H9 (cell line): Measurements from ENCODE around the gene TXNL4A. TPM values are rescaled to one million over a fixed set of nuclear protein-coding genes. Genes with fewer than 3 reads are reported as not detected.

Source experiments
- DNase-seq: peaks from one replicate; pipeline ENCODE4 v3.0.0-alpha.2; 2017
- H2AFZ ChIP-seq: one replicate; pipeline ENCODE4 v1.6.1; 2013; ENCODE audit warnings: mild to moderate bottlenecking, low read length, control low read depth, moderate library complexity
- H2AK5ac ChIP-seq: 2 replicates; pipeline ENCODE4 v1.6.1; 2013; ENCODE audit warnings: low read length, control low read depth, mixed read lengths; ENCODE audit not compliant: insufficient read length
- H2BK120ac ChIP-seq: one replicate; pipeline ENCODE4 v1.6.1; 2013; ENCODE audit warnings: low read depth, mild to moderate bottlenecking, low read length, control low read depth, inconsistent platforms; ENCODE audit not compliant: poor library complexity, severe bottlenecking
- H2BK12ac ChIP-seq: 2 replicates; pipeline ENCODE4 v1.6.1; 2013; ENCODE audit warnings: low read length, control low read depth, mixed read lengths, low read depth; ENCODE audit not compliant: insufficient read length
- H2BK15ac ChIP-seq: 2 replicates; pipeline ENCODE4 v1.6.1; 2013; ENCODE audit warnings: low read depth, low read length, control low read depth
- H2BK20ac ChIP-seq: one replicate; pipeline ENCODE4 v1.6.1; 2013; ENCODE audit warnings: low read depth, mild to moderate bottlenecking, low read length, control low read depth, inconsistent platforms; ENCODE audit not compliant: poor library complexity, severe bottlenecking
- H2BK5ac ChIP-seq: 2 replicates; pipeline ENCODE4 v1.6.1; 2013; ENCODE audit warnings: low read length, control low read depth, mixed read lengths; ENCODE audit not compliant: insufficient read length
- H3K14ac ChIP-seq: 2 replicates; pipeline ENCODE4 v1.6.1; 2013; ENCODE audit warnings: low read length, control low read depth; ENCODE audit not compliant: insufficient read depth
- H3K18ac ChIP-seq: 2 replicates; pipeline ENCODE4 v1.6.1; 2013; ENCODE audit warnings: low read depth, mild to moderate bottlenecking, mixed read lengths, low read length, control low read depth; ENCODE audit not compliant: insufficient read length
- H3K23ac ChIP-seq: 2 replicates; pipeline ENCODE4 v1.6.1; 2013; ENCODE audit warnings: low read length, control low read depth, mixed read lengths, low read depth; ENCODE audit not compliant: insufficient read length
- H3K23me2 ChIP-seq: 2 replicates; pipeline ENCODE4 v1.6.1; 2013; ENCODE audit warnings: low read depth, mild to moderate bottlenecking, mixed read lengths, low read length, control low read depth; ENCODE audit not compliant: insufficient read length, poor library complexity, severe bottlenecking
- H3K27ac ChIP-seq: 2 replicates; pipeline ENCODE4 v1.5.1; 2013; ENCODE audit warnings: low read length, control low read depth, mixed read lengths, low read depth; ENCODE audit not compliant: insufficient read length
- H3K27me3 ChIP-seq: 2 replicates; pipeline ENCODE4 v1.6.1; 2013; ENCODE audit warnings: low read length, control low read depth, inconsistent platforms; ENCODE audit not compliant: insufficient read depth
- H3K4ac ChIP-seq: 2 replicates; pipeline ENCODE4 v1.6.1; 2013; ENCODE audit warnings: low read depth, mild to moderate bottlenecking, control low read depth, inconsistent platforms, low read length, moderate library complexity
- H3K4me1 ChIP-seq: 2 replicates; pipeline ENCODE4 v1.6.1; 2013; ENCODE audit warnings: low read length, control low read depth, inconsistent platforms; ENCODE audit not compliant: insufficient read depth
- H3K4me2 ChIP-seq: 2 replicates; pipeline ENCODE4 v1.6.1; 2013; ENCODE audit warnings: low read length, control low read depth, mixed read lengths; ENCODE audit not compliant: insufficient read length, insufficient read depth
- H3K56ac ChIP-seq: 2 replicates; pipeline ENCODE4 v1.6.1; 2013; ENCODE audit warnings: low read depth, mild to moderate bottlenecking, mixed read lengths, low read length, control low read depth; ENCODE audit not compliant: insufficient read length
- H3K79me1 ChIP-seq: 2 replicates; pipeline ENCODE4 v1.6.1; 2013; ENCODE audit warnings: low read depth, mild to moderate bottlenecking, moderate library complexity, low read length, control low read depth, inconsistent platforms; ENCODE audit not compliant: insufficient read depth, poor library complexity, severe bottlenecking
- H3K79me2 ChIP-seq: 2 replicates; pipeline ENCODE4 v1.6.1; 2013; ENCODE audit warnings: low read length, control low read depth, inconsistent platforms; ENCODE audit not compliant: insufficient read depth
- H3K9ac ChIP-seq: 2 replicates; pipeline ENCODE4 v1.6.1; 2013; ENCODE audit warnings: low read length, control low read depth, mixed read lengths; ENCODE audit not compliant: insufficient read length; ENCODE audit errors: extremely low read depth
- H3K9me3 ChIP-seq: one replicate; pipeline ENCODE4 v1.6.1; 2013; ENCODE audit warnings: low read depth, low read length, inconsistent platforms; ENCODE audit not compliant: control insufficient read depth
- H3T11ph ChIP-seq: one replicate; pipeline ENCODE4 v1.6.1; 2013; ENCODE audit warnings: mild to moderate bottlenecking, low read length, control low read depth, inconsistent platforms
- H4K20me1 ChIP-seq: one replicate; pipeline ENCODE4 v1.6.1; 2013; ENCODE audit not compliant: control insufficient read depth, insufficient read length, insufficient read depth
- H4K5ac ChIP-seq: 2 replicates; pipeline ENCODE4 v1.6.1; 2013; ENCODE audit warnings: low read depth, mild to moderate bottlenecking, mixed read lengths, low read length, control low read depth; ENCODE audit not compliant: insufficient read length
- H4K8ac ChIP-seq: replicated peaks from 2 replicates; pipeline ENCODE4 v1.6.1; 2013; ENCODE audit warnings: low read length, control low read depth, mixed read lengths, low read depth; ENCODE audit not compliant: insufficient read length
- H4K91ac ChIP-seq: 2 replicates; pipeline ENCODE4 v1.6.1; 2013; ENCODE audit warnings: low read depth, mild to moderate bottlenecking, moderate library complexity, mixed read lengths, low read length, control low read depth; ENCODE audit not compliant: insufficient read length
- H3K27ac Mint-ChIP-seq, 3 experiments: 2 replicates in 2 of 3; 3 replicates in 1 of 3; pipeline ENCODE4 v1.8.0; 2020 to 2021; ENCODE audit warnings: mixed read lengths in 3 of 3, mild to moderate bottlenecking in 1 of 3, moderate library complexity in 1 of 3
- H3K27me3 Mint-ChIP-seq: 2 replicates; pipeline ENCODE4 v1.8.0; 2021; ENCODE audit warnings: low read depth, mild to moderate bottlenecking, moderate library complexity, mixed read lengths
- H3K36me3 Mint-ChIP-seq, 3 experiments: 2 replicates in 2 of 3; 3 replicates in 1 of 3; pipeline ENCODE4 v1.8.0; 2020 to 2021; ENCODE audit warnings: low read depth in 3 of 3, mixed read lengths in 3 of 3; ENCODE audit not compliant: insufficient read depth in 1 of 3
- H3K4me1 Mint-ChIP-seq, 2 experiments: 2 replicates each; pipeline ENCODE4 v1.8.0; 2020; ENCODE audit warnings: mixed read lengths in 2 of 2
- H3K4me3 Mint-ChIP-seq, 2 experiments: 2 replicates in 1 of 2; 3 replicates in 1 of 2; pipeline ENCODE4 v1.8.0; 2020 to 2021; ENCODE audit warnings: mild to moderate bottlenecking in 2 of 2, mixed read lengths in 2 of 2, moderate library complexity in 1 of 2
- H3K9me3 Mint-ChIP-seq, 2 experiments: 2 replicates in 1 of 2; 3 replicates in 1 of 2; pipeline ENCODE4 v1.8.0; 2020; ENCODE audit warnings: mild to moderate bottlenecking in 2 of 2, mixed read lengths in 2 of 2, moderate library complexity in 1 of 2
- WGBS: extraction: QIAGEN DNeasy Blood & Tissue Kit; methylation state at CpG from one replicate; pipeline ENCODE4 v1.1.7; 2013; ENCODE audit warnings: missing lambda C conversion rate, low lambda C conversion rate, mixed read lengths; ENCODE audit not compliant: insufficient read length; ENCODE audit errors: extremely low coverage; 5-methylcytosine and 5-hydroxymethylcytosine counted together
- total RNA-seq: library from RNA; stranded (reverse); gene quantifications from 2 replicates; pipeline ENCODE4 v1.2.1, GENCODE V29; 2021
- TF ChIP-seq, protein P1 (sequence below): fragments of 200-600 bp; sonication (generic); conservative IDR thresholded peaks from 3 replicates; pipeline ENCODE4 v1.8.0; 2021; ENCODE audit warnings: antibody characterized with exemption, mild to moderate bottlenecking

The TXNL4A gene
- total RNA-seq, 1 experiment from 2014 or later: 163 TPM

GRCh38 chr18:80033181-80034067 lies 45.1 kb upstream of the TXNL4A start:
- Histone ChIP-seq H4K91ac (no peak overlapping the region), H2BK20ac (no peak overlapping the region), H2BK5ac (no peak overlapping the region), H4K8ac (no peak overlapping the region), H4K5ac (no peak overlapping the region), H3K4me2 (peak overlapping the region; percentile 95), H2BK12ac (no peak overlapping the region), H3K56ac (no peak overlapping the region), H3K4ac (no peak overlapping the region), H3T11ph (no peak overlapping the region), H3K9me3 (no peaks in the 10 kb centered on the region), H2AFZ (no peak overlapping the region), H3K14ac (peak overlapping the region; percentile 88), H3K4me1 (peaks cover 5% of the 10 kb centered on the region), H3K23me2 (peaks cover 3% of the 10 kb centered on the region), H2BK15ac (no peak overlapping the region), H3K79me2 (peaks cover 5% of the 10 kb centered on the region; the same call in 1 of the 2 replicates), H3K79me1 (no peaks in the 10 kb centered on the region), H3K27me3 (no peaks in the 10 kb centered on the region), H3K23ac (no peak overlapping the region), H2AK5ac (no peak overlapping the region), H3K27ac (no peak overlapping the region), H3K9ac (peak overlapping the region; percentile 25), H4K20me1 (no peaks in the 10 kb centered on the region), H2BK120ac (no peak overlapping the region), H3K18ac (peak overlapping the region; percentile 56)
- H3K27ac Mint-ChIP-seq: peak overlapping the region; percentile 42 to 93 (median 68); a peak in 4 of 7 replicates
- H3K27me3 Mint-ChIP-seq: peaks cover 4% of the 10 kb centered on the region
- peaks cover 0 to 5% of the 10 kb centered on the region in 2 experiments; a peak in 4 of 5 replicates for H3K9me3 Mint-ChIP-seq
- DNase-seq: peak; percentile 98
- no CpG with 5 or more reads among the region's 90 CpGs for WGBS
- H3K36me3 Mint-ChIP-seq: peaks cover 7 to 11% (median 9%) of the 10 kb centered on the region in 3 experiments
- peaks cover 28 to 33% of the 10 kb centered on the region in 2 experiments for H3K4me1 Mint-ChIP-seq
- TF ChIP-seq, protein P1, sequence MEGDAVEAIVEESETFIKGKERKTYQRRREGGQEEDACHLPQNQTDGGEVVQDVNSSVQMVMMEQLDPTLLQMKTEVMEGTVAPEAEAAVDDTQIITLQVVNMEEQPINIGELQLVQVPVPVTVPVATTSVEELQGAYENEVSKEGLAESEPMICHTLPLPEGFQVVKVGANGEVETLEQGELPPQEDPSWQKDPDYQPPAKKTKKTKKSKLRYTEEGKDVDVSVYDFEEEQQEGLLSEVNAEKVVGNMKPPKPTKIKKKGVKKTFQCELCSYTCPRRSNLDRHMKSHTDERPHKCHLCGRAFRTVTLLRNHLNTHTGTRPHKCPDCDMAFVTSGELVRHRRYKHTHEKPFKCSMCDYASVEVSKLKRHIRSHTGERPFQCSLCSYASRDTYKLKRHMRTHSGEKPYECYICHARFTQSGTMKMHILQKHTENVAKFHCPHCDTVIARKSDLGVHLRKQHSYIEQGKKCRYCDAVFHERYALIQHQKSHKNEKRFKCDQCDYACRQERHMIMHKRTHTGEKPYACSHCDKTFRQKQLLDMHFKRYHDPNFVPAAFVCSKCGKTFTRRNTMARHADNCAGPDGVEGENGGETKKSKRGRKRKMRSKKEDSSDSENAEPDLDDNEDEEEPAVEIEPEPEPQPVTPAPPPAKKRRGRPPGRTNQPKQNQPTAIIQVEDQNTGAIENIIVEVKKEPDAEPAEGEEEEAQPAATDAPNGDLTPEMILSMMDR: no peak
- H3K4me3 Mint-ChIP-seq: peak overlapping the region; percentile 82 to 93
